SK-N-MC (cell line): ENCODE data around the gene SLC35E1.

Experiments used
- EZH2 ChIP-seq: fragments of 200-600 bp; sonication (generic); IDR thresholded peaks from one replicate; pipeline ENCODE4 v1.6.1; 2017; ENCODE audit warnings: antibody characterized with exemption
- FOXP2 ChIP-seq: optimal IDR thresholded peaks from 2 replicates; pipeline ENCODE3; 2011; ENCODE audit warnings: mild to moderate bottlenecking, moderate library complexity; ENCODE audit not compliant: insufficient read depth; ENCODE audit errors: extremely low read length, control extremely low read depth
- POLR2AphosphoS5 ChIP-seq: IDR thresholded peaks from 2 replicates; pipeline ENCODE4 v1.6.1; 2012; ENCODE audit warnings: mild to moderate bottlenecking, low read depth, low read length, borderline replicate concordance

- TF ChIP-seq POLR2AphosphoS5 (no peak), EZH2 (no peak), FOXP2 (no peak)
These were observed 31.3 kb downstream of the SLC35E1 start for GRCh38 chr19:16540948-16541347.
